Measurements from ENCODE around the gene PLPPR2.
"Not testable (repeated sequence)": the region's sequence is repeated elsewhere in the genome, so short reads cannot be mapped to it uniquely, and the experiment has no call there.

PLPPR2 gene

GRCh38 chr19:11333838-11334237, 21.4 kb upstream of the PLPPR2 start:
- H3K4me1 ChIP-seq (ENCODE audit: control insufficient read depth in 1 of 2, insufficient read depth in 2 of 2, low read length in 2 of 2); H3K18ac ChIP-seq (ENCODE audit: low read length); H3K27me3 ChIP-seq (ENCODE audit: insufficient read depth, low read length); H3K14ac ChIP-seq (ENCODE audit: low read length); H2BK5ac ChIP-seq (ENCODE audit: low read depth, low read length, poor library complexity); H2AK5ac ChIP-seq (ENCODE audit: low read length); H4K12ac ChIP-seq (ENCODE audit: low read depth, low read length); H3K4ac ChIP-seq (ENCODE audit: low read depth, low read length); H4K8ac ChIP-seq (ENCODE audit: low read depth, low read length); H3K4me3 ChIP-seq (ENCODE audit: low read depth, low read length); H2BK120ac ChIP-seq (ENCODE audit: insufficient read depth, low read length, poor library complexity); H3K79me1 ChIP-seq (ENCODE audit: low read length); H3K79me2 ChIP-seq (ENCODE audit: control insufficient read depth, insufficient read depth, low read length, poor library complexity); H3K23ac ChIP-seq (ENCODE audit: low read length); H3K4me2 ChIP-seq (ENCODE audit: low read length); DNase-seq; H3K9ac ChIP-seq (ENCODE audit: low read length); H3K9me3 ChIP-seq (ENCODE audit: insufficient read depth, low read depth, low read length); H2BK12ac ChIP-seq (ENCODE audit: low read length); H2AFZ ChIP-seq (ENCODE audit: insufficient read depth, low read length, poor library complexity); H4K91ac ChIP-seq (ENCODE audit: low read depth, low read length); H3K36me3 ChIP-seq (ENCODE audit: control insufficient read depth in 1 of 2, insufficient read depth in 2 of 2, low read length in 2 of 2); H3K27ac ChIP-seq (ENCODE audit: low read depth, low read length): not testable (repeated sequence)
- no CpG with 5 or more reads among the region's 9 CpGs for WGBS (ENCODE audit: extremely low coverage, insufficient coverage, insufficient read length)

GRCh38 chr19:11335449-11336146, 19.6 kb upstream of the PLPPR2 start:
- Histone ChIP-seq H3K4me2 (ENCODE audit: low read length) (no peak overlapping the region), H3K9ac (ENCODE audit: low read length) (no peak overlapping the region), H2BK120ac (ENCODE audit: insufficient read depth, low read length, poor library complexity) (no peak overlapping the region), H2BK5ac (ENCODE audit: low read depth, low read length, poor library complexity) (no peak overlapping the region), H3K23ac (ENCODE audit: low read length) (no peak overlapping the region), H3K4ac (ENCODE audit: low read depth, low read length) (no peak overlapping the region), H3K4me1 (ENCODE audit: control insufficient read depth in 1 of 2, insufficient read depth in 2 of 2, low read length in 2 of 2) (peaks cover 6 to 11% of the 10 kb centered on the region in 2 experiments), H4K12ac (ENCODE audit: low read depth, low read length) (no peak overlapping the region), H4K91ac (ENCODE audit: low read depth, low read length) (no peak overlapping the region), H3K79me2 (ENCODE audit: control insufficient read depth, insufficient read depth, low read length, poor library complexity) (peaks cover 4% of the 10 kb centered on the region), H3K36me3 (ENCODE audit: control insufficient read depth in 1 of 2, insufficient read depth in 2 of 2, low read length in 2 of 2) (peaks cover 9% of the 10 kb centered on the region in 2 experiments), H2AK5ac (ENCODE audit: low read length) (no peak overlapping the region), H3K79me1 (ENCODE audit: low read length) (peaks cover 5% of the 10 kb centered on the region), H3K27me3 (ENCODE audit: insufficient read depth, low read length) (no peaks in the 10 kb centered on the region), H3K27ac (ENCODE audit: low read depth, low read length) (no peak overlapping the region), H3K14ac (ENCODE audit: low read length) (no peak overlapping the region), H4K8ac (ENCODE audit: low read depth, low read length) (no peak overlapping the region), H3K18ac (ENCODE audit: low read length) (no peak overlapping the region), H3K4me3 (ENCODE audit: low read depth, low read length) (no peak overlapping the region), H3K9me3 (ENCODE audit: insufficient read depth, low read depth, low read length) (peaks cover 2% of the 10 kb centered on the region), H2BK12ac (ENCODE audit: low read length) (no peak overlapping the region), H2AFZ (ENCODE audit: insufficient read depth, low read length, poor library complexity) (no peak overlapping the region)
- no peak for DNase-seq
- no CpG with 5 or more reads among the region's 17 CpGs for WGBS (ENCODE audit: extremely low coverage, insufficient coverage, insufficient read length)

- H3K79me1 ChIP-seq (ENCODE audit: low read length), result peaks cover 5% of the 10 kb centered on the region
- H3K18ac ChIP-seq (ENCODE audit: low read length), result no peak overlapping the region
- H3K9ac ChIP-seq (ENCODE audit: low read length), result no peak overlapping the region
- no peak overlapping the region for H2AFZ ChIP-seq (ENCODE audit: insufficient read depth, low read length, poor library complexity)
- H4K12ac ChIP-seq (ENCODE audit: low read depth, low read length), result no peak overlapping the region
- H3K4me2 ChIP-seq (ENCODE audit: low read length), result no peak overlapping the region
- H3K14ac ChIP-seq (ENCODE audit: low read length), result no peak overlapping the region
- H4K91ac ChIP-seq (ENCODE audit: low read depth, low read length), result no peak overlapping the region
- H3K27ac ChIP-seq (ENCODE audit: low read depth, low read length), result no peak overlapping the region
- H2BK120ac ChIP-seq (ENCODE audit: insufficient read depth, low read length, poor library complexity), result no peak overlapping the region
- peaks cover 4% of the 10 kb centered on the region for H3K79me2 ChIP-seq (ENCODE audit: control insufficient read depth, insufficient read depth, low read length, poor library complexity)
- H2AK5ac ChIP-seq (ENCODE audit: low read length), result no peak overlapping the region
- H3K23ac ChIP-seq (ENCODE audit: low read length), result no peak overlapping the region
- no peak overlapping the region for H3K4ac ChIP-seq (ENCODE audit: low read depth, low read length)
- H2BK5ac ChIP-seq (ENCODE audit: low read depth, low read length, poor library complexity), result no peak overlapping the region
- DNase-seq, result no peak
- H3K4me1 ChIP-seq (ENCODE audit: control insufficient read depth in 1 of 2, insufficient read depth in 2 of 2, low read length in 2 of 2), result peaks cover 6 to 11% of the 10 kb centered on the region in 2 experiments
- H3K36me3 ChIP-seq (ENCODE audit: control insufficient read depth in 1 of 2, insufficient read depth in 2 of 2, low read length in 2 of 2), result peaks cover 9% of the 10 kb centered on the region in 2 experiments
- peaks cover 2% of the 10 kb centered on the region for H3K9me3 ChIP-seq (ENCODE audit: insufficient read depth, low read depth, low read length)
- H3K4me3 ChIP-seq (ENCODE audit: low read depth, low read length), result no peak overlapping the region
- H4K8ac ChIP-seq (ENCODE audit: low read depth, low read length), result no peak overlapping the region
- no CpG with 5 or more reads among the region's 14 CpGs for WGBS (ENCODE audit: extremely low coverage, insufficient coverage, insufficient read length)
- H2BK12ac ChIP-seq (ENCODE audit: low read length), result no peak overlapping the region
- H3K27me3 ChIP-seq (ENCODE audit: insufficient read depth, low read length), result no peaks in the 10 kb centered on the region
Observed at GRCh38 chr19:11337080-11337479, 18.2 kb upstream of the PLPPR2 start.

- Histone ChIP-seq H4K8ac (ENCODE audit: low read depth, low read length) (no peak overlapping the region), H3K14ac (ENCODE audit: low read length) (no peak overlapping the region), H3K9me3 (ENCODE audit: insufficient read depth, low read depth, low read length) (peaks cover 2% of the 10 kb centered on the region), H4K91ac (ENCODE audit: low read depth, low read length) (no peak overlapping the region), H3K4me2 (ENCODE audit: low read length) (no peak overlapping the region), H2AK5ac (ENCODE audit: low read length) (peak overlapping the region; percentile 52), H4K12ac (ENCODE audit: low read depth, low read length) (no peak overlapping the region), H3K27me3 (ENCODE audit: insufficient read depth, low read length) (no peaks in the 10 kb centered on the region), H2BK120ac (ENCODE audit: insufficient read depth, low read length, poor library complexity) (no peak overlapping the region), H3K4ac (ENCODE audit: low read depth, low read length) (no peak overlapping the region), H2BK12ac (ENCODE audit: low read length) (no peak overlapping the region), H3K36me3 (ENCODE audit: control insufficient read depth in 1 of 2, insufficient read depth in 2 of 2, low read length in 2 of 2) (peaks cover 9% of the 10 kb centered on the region in 2 experiments), H3K18ac (ENCODE audit: low read length) (no peak overlapping the region), H2AFZ (ENCODE audit: insufficient read depth, low read length, poor library complexity) (peak overlapping the region; percentile 23), H3K79me1 (ENCODE audit: low read length) (peaks cover 5% of the 10 kb centered on the region), H3K79me2 (ENCODE audit: control insufficient read depth, insufficient read depth, low read length, poor library complexity) (peaks cover 4% of the 10 kb centered on the region), H3K23ac (ENCODE audit: low read length) (no peak overlapping the region), H3K4me1 (ENCODE audit: control insufficient read depth in 1 of 2, insufficient read depth in 2 of 2, low read length in 2 of 2) (peaks cover 6 to 11% of the 10 kb centered on the region in 2 experiments), H3K27ac (ENCODE audit: low read depth, low read length) (no peak overlapping the region), H3K9ac (ENCODE audit: low read length) (no peak overlapping the region), H3K4me3 (ENCODE audit: low read depth, low read length) (no peak overlapping the region), H2BK5ac (ENCODE audit: low read depth, low read length, poor library complexity) (no peak overlapping the region)
- no CpG with 5 or more reads among the region's 7 CpGs for WGBS (ENCODE audit: extremely low coverage, insufficient coverage, insufficient read length)
- no peak for DNase-seq
Observed at GRCh38 chr19:11338121-11338520, 17.1 kb upstream of the PLPPR2 start.

Measured in trophoblast cell (in vitro differentiated cells and primary cell).